Gastrocnemius medialis (tissue), 4 donors: ENCODE measurements around the gene TTC23. TPM values are rescaled to one million over a fixed set of nuclear protein-coding genes. Genes with fewer than 3 reads are reported as not detected.

Experiments
- ATAC-seq, 2 donors: fragments of 150-250 bp; one replicate each; pipeline ENCODE4 v1.9.1; 2016
- DNase-seq, 2 donors: peaks; one replicate each; pipeline ENCODE4 v3.0.0-alpha.2; 2019
- H3K27ac ChIP-seq, 4 donors: fragments of 200-600 bp; sonication (generic); 1 replicate in 1 of 4; 2 replicates in 3 of 4; pipeline ENCODE4 v1.5.1; 2016 to 2018; ENCODE audit warnings: mild to moderate bottlenecking in 2 of 4, moderate library complexity in 1 of 4
- H3K27me3 ChIP-seq, 3 donors: fragments of 200-600 bp; sonication (generic) in 2 of 3; 1 replicate in 1 of 3; 2 replicates in 2 of 3; pipeline versions ENCODE4 v1.5.1 to v1.6.0; 2016 to 2019; ENCODE audit warnings: mild to moderate bottlenecking in 1 of 3, moderate library complexity in 1 of 3
- H3K36me3 ChIP-seq, 2 donors: fragments of 200-600 bp; sonication (generic) in 1 of 2; one replicate each; pipeline ENCODE4 v1.5.1; 2017 to 2018
- H3K4me1 ChIP-seq, 2 donors: fragments of 200-600 bp; sonication (generic) in 1 of 2; one replicate each; pipeline ENCODE4 v1.5.1; 2016 to 2017; ENCODE audit warnings: mild to moderate bottlenecking in 2 of 2
- H3K4me3 ChIP-seq, 4 donors: fragments of 200-600 bp; sonication (generic) in 3 of 4; 1 replicate in 1 of 4; 2 replicates in 3 of 4; pipeline ENCODE4 v1.5.1; 2016 to 2019; ENCODE audit warnings: mild to moderate bottlenecking in 2 of 4
- H3K9me3 ChIP-seq, 3 donors: fragments of 200-600 bp; sonication (generic) in 2 of 3; 1 replicate in 1 of 3; 2 replicates in 2 of 3; pipeline ENCODE4 v1.5.1; 2016 to 2019
- POLR2A ChIP-seq, 2 donors: fragments of 450-650 bp; IDR thresholded peaks; one replicate each; pipeline ENCODE4 v1.6.1; 2017; ENCODE audit warnings: antibody characterized with exemption in 2 of 2, mild to moderate bottlenecking in 2 of 2, moderate library complexity in 2 of 2
- in situ Hi-C, 4 donors: fragments of 200-750 bp; cut with MboI; loops; one replicate each; pipeline versions ENCODE4 v1.15.0 to v1.8.0; 2017; ENCODE audit warnings: low sequenced_read_pairs in 4 of 4
- intact Hi-C: fragments of 100-400 bp; cut with DNase I; formaldehyde crosslinking; loops from one replicate; pipeline ENCODE4 v1.15.1; 2023; ENCODE audit warnings: low total_unique reads
- total RNA-seq, 4 donors: library from RNA; depleted of rRNA; stranded (reverse); fragments of >200 nt; gene quantifications; one replicate each; pipeline versions ENCODE4 v1.1.0 to v1.2.3, GENCODE V29; 2016
- TF ChIP-seq, protein P1 (sequence below), 5 experiments: fragments of 450-650 bp in 3 of 5; fragments of 200-600 bp in 2 of 5; sonication (generic) in 2 of 5; IDR thresholded peaks in 4 of 5; conservative IDR thresholded peaks in 1 of 5; 1 replicate in 4 of 5; 2 replicates in 1 of 5; pipeline ENCODE4 v1.5.1; 2016 to 2019; ENCODE audit warnings: antibody characterized with exemption in 5 of 5, mild to moderate bottlenecking in 3 of 5, moderate library complexity in 3 of 5

TTC23 gene
- 1 to 10 TPM; 5.6 to 9.9 (median 7.7) TPM for total RNA-seq

GRCh38 chr15:99249270-99249841 is at the start of gene TTC23:
Gene TTC23, minus strand, starts transcription at chr15:99249581. Its CDS starts 20,869 bp downstream, at chr15:99228712.
- no peaks in the 10 kb centered on the region for H3K36me3 ChIP-seq
- peak in 1 of 2 donors; percentile 9 for DNase-seq
- in situ Hi-C loops, result loop anchor here in 1 of 4 donors (25.0 kb wide), 1 partner anchor 487 kb away; no protein-coding TSS in a partner anchor
- no peaks in the 10 kb centered on the region for H3K9me3 ChIP-seq
- H3K4me3 ChIP-seq, result peak within 1 kb of the TSS; percentile 53 to 89 (median 84)
- TF ChIP-seq, protein P1, sequence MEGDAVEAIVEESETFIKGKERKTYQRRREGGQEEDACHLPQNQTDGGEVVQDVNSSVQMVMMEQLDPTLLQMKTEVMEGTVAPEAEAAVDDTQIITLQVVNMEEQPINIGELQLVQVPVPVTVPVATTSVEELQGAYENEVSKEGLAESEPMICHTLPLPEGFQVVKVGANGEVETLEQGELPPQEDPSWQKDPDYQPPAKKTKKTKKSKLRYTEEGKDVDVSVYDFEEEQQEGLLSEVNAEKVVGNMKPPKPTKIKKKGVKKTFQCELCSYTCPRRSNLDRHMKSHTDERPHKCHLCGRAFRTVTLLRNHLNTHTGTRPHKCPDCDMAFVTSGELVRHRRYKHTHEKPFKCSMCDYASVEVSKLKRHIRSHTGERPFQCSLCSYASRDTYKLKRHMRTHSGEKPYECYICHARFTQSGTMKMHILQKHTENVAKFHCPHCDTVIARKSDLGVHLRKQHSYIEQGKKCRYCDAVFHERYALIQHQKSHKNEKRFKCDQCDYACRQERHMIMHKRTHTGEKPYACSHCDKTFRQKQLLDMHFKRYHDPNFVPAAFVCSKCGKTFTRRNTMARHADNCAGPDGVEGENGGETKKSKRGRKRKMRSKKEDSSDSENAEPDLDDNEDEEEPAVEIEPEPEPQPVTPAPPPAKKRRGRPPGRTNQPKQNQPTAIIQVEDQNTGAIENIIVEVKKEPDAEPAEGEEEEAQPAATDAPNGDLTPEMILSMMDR (IDR thresholded peaks at IDR 0.05 in 4 of 5, conservative IDR thresholded peaks at IDR 0.05 in 1 of 5), result no peak
- TF ChIP-seq POLR2A (IDR thresholded peaks at IDR 0.05), result no peak
- H3K27ac ChIP-seq, result peak within 1 kb of the TSS; percentile 86 to 96 (median 94)
- peak; percentile 26 to 48 for ATAC-seq
- intact Hi-C loops, result no loop called here
- H3K4me1 ChIP-seq, result peaks cover 34 to 40% of the 10 kb centered on the region in 2 donors
- H3K27me3 ChIP-seq, result no peaks in the 10 kb centered on the region

DNA sequence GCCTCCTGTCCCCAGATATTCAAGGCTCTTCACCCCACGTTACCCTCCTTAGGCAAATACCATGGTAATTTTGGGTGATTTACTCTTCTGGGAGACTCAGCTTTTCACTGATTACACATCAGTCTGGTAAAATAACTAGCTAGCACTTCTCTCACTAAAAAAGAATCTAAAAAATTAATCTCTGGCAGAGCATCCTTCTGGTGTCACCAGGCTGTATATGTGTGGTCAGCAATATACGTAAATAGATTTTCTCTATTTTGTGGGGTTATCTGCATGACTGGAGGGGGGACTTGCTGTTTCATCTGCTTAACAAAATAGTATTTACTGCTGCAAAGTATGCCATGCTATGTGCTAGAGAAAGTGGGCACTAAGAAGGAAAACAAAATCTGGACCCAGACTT is 47.0 kb upstream of the TTC23 start:
- Histone ChIP-seq H3K36me3 (no peaks in the 10 kb centered on the region), H3K4me3 (no peak overlapping the region), H3K9me3 (no peaks in the 10 kb centered on the region), H3K27me3 (no peaks in the 10 kb centered on the region), H3K4me1 (peaks cover 2 to 4% of the 10 kb centered on the region in 2 donors), H3K27ac (no peak overlapping the region)
- TF ChIP-seq, protein P1 (IDR thresholded peaks at IDR 0.05 in 4 of 5, conservative IDR thresholded peaks at IDR 0.05 in 1 of 5), result no peak
- TF ChIP-seq POLR2A (IDR thresholded peaks at IDR 0.05), result no peak
- no peak for DNase-seq
- in situ Hi-C loops, result loop anchor here in 3 of 4 donors (25.0 kb wide), 2 partner anchors 91 to 416 kb away; no protein-coding TSS in a partner anchor
- no peak for ATAC-seq
- intact Hi-C loops, result loop anchor here (5.0 kb wide), 1 partner anchor 36 kb away; no protein-coding TSS in a partner anchor

DNA sequence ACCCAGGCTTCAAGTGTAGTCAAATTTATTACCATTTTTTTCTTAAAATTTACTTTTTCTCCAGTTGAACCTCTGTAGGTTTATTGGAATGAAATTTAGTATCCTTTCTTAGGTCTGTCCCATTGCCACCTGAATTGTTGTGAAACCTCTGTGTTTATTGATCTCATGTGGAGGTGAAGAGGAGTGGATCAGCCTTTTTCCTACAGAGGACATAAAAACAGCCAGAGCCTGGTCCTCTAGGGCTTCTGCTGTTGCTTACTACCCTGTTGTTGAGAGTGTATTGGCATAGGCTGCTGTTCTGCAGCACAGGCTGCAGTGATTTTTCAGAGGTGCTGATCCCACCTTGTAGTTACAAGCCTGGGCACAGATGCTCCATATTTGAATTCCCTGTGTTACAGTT is 46.5 kb upstream of the TTC23 start:
- Histone ChIP-seq H3K4me1 (no peaks in the 10 kb centered on the region), H3K9me3 (no peaks in the 10 kb centered on the region), H3K4me3 (no peak overlapping the region), H3K27me3 (no peaks in the 10 kb centered on the region), H3K27ac (no peak overlapping the region), H3K36me3 (peaks cover 0 to under 1% of the 10 kb centered on the region in 2 donors)
- intact Hi-C loops (loop anchor here (5.0 kb wide), 1 partner anchor 36 kb away; no protein-coding TSS in a partner anchor), in situ Hi-C loops (loop anchor here in 3 of 4 donors (25.0 kb wide), 2 partner anchors 91 to 416 kb away; no protein-coding TSS in a partner anchor)
- DNase-seq (no peak), ATAC-seq (no peak)
- TF ChIP-seq POLR2A (IDR thresholded peaks at IDR 0.05), result no peak
- TF ChIP-seq, protein P1 (IDR thresholded peaks at IDR 0.05 in 4 of 5, conservative IDR thresholded peaks at IDR 0.05 in 1 of 5), result no peak

DNA sequence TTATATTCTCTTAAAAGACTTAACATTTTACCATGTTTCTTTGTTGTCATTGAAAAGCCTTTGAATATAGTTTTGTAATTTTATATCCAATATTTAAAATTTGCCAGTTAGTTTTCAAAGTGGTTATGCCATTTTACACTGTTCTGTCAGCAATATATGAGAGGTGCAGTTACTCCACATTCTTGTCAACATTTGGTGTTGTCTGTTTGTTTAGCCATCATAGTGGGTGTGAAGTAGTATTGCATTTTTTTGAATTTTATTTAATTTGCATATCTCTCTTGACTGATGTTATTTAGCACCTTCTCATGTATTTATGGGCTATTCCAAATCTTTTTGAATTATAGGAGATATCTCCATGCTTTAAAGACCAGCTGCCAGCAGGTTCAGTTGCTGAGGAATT is 42.3 kb upstream of the TTC23 start:
- intact Hi-C loops, result no loop called here
- TF ChIP-seq, protein P1 (IDR thresholded peaks at IDR 0.05 in 4 of 5, conservative IDR thresholded peaks at IDR 0.05 in 1 of 5), result no peak
- no peak for TF ChIP-seq POLR2A (IDR thresholded peaks at IDR 0.05)

More for the DNA sequence above, 42.3 kb upstream of the TTC23 start:
- in situ Hi-C loops, result loop anchor here in 3 of 4 donors (25.0 kb wide), 2 partner anchors 96 to 421 kb away; no protein-coding TSS in a partner anchor
- H3K4me3 ChIP-seq, result no peak overlapping the region
- H3K27ac ChIP-seq, result no peak overlapping the region
- no peaks in the 10 kb centered on the region for H3K9me3 ChIP-seq
- H3K4me1 ChIP-seq, result peaks cover 0 to 3% of the 10 kb centered on the region in 2 donors
- DNase-seq (no peak), ATAC-seq (no peak)
- H3K36me3 ChIP-seq, result peaks cover 0 to 4% of the 10 kb centered on the region in 2 donors
- no peaks in the 10 kb centered on the region for H3K27me3 ChIP-seq
